HCT116 (cell line): ENCODE measurements around the gene PACS2. TPM values are rescaled to one million over a fixed set of nuclear protein-coding genes. Genes with fewer than 3 reads are reported as not detected.

Experiments
- ATAC-seq: fragments of 200-7000 bp; cut with Tn5 transposase; 2 replicates; pipeline ENCODE4 v1.9.1; 2020; ENCODE audit warnings: mild to moderate bottlenecking, moderate library complexity
- BruUV-seq: library from RNA; stranded (reverse); fragments of 400-500 nt; replicated peaks from 2 replicates; lab custom pipeline; 2021; lab: Mats Ljungman, UMichigan
- CTCF ChIA-PET: fragments of 300-600 bp; sonication (Branson Sonifier 250); formaldehyde crosslinking; loops from one replicate; lab custom pipeline; 2021; ENCODE audit warnings: antibody characterized with exemption; lab: Charles Lee
- POLR2A ChIA-PET: fragments of 300-600, 350-600 bp; sonication (Branson Sonifier 250); formaldehyde crosslinking; loops from one replicate; lab custom pipeline; 2021; ENCODE audit warnings: antibody characterized with exemption; lab: Charles Lee
- RAD21 ChIA-PET, 2 experiments: fragments of 300-600 bp; sonication (Branson Sonifier 250); formaldehyde crosslinking; loops; one replicate each; lab custom pipeline; 2023; ENCODE audit warnings: low total read pairs in 2 of 2; ENCODE audit not compliant: uncharacterized antibody in 2 of 2, unreplicated experiment in 2 of 2, low non-redundant PET in 1 of 2; lab: Charles Lee
- DNase-seq: peaks from one replicate; pipeline ENCODE4 v3.0.0-alpha.2; 2010; ENCODE audit warnings: low read depth, low spot score
- H2AFZ ChIP-seq: fragments of 200-600 bp; shearing (Covaris generic), sonication (generic); 2 replicates; pipeline ENCODE4 v1.6.1; 2017; ENCODE audit warnings: low read depth, mixed run types, mixed read lengths, antibody characterized with exemption, low read length; ENCODE audit not compliant: poor library complexity, severe bottlenecking
- H3K27ac ChIP-seq: 2 replicates; pipeline ENCODE4 v1.5.1; 2012; ENCODE audit warnings: low read depth, low read length
- H3K27me3 ChIP-seq: fragments of 200-600 bp; sonication (generic); 2 replicates; pipeline ENCODE4 v1.6.1; 2016; ENCODE audit warnings: mixed run types, low read length, mixed read lengths; ENCODE audit not compliant: insufficient read depth
- H3K36me3 ChIP-seq, 2 experiments: fragments of 200-500 bp in 1 of 2; fragments of 200-600 bp in 1 of 2; sonication (Bioruptor generic) in 1 of 2; sonication (generic) in 1 of 2; 2 replicates each; pipeline versions ENCODE4 v1.5.1 to v1.6.1; 2014 to 2016; ENCODE audit warnings: low read length in 2 of 2, inconsistent platforms in 1 of 2, mixed read lengths in 1 of 2, mixed run types in 1 of 2; ENCODE audit not compliant: insufficient read depth in 2 of 2, control insufficient read depth in 1 of 2
- H3K4me1 ChIP-seq, 2 experiments: fragments of 200-600 bp in 1 of 2; sonication (generic) in 1 of 2; 2 replicates each; pipeline versions ENCODE4 v1.5.1 to v1.6.1; 2012 to 2017; ENCODE audit warnings: low read length in 2 of 2, inconsistent platforms in 1 of 2, mild to moderate bottlenecking in 1 of 2, mixed read lengths in 1 of 2, mixed run types in 1 of 2, moderate library complexity in 1 of 2; ENCODE audit not compliant: insufficient read depth in 2 of 2, control insufficient read depth in 1 of 2
- H3K4me2 ChIP-seq: fragments of 200-600 bp; sonication (generic); 2 replicates; pipeline ENCODE4 v1.6.1; 2017; ENCODE audit warnings: mixed run types, low read length, mixed read lengths
- H3K4me3 ChIP-seq, 2 experiments: fragments of 200-600 bp in 1 of 2; sonication (generic) in 1 of 2; replicated peaks in 1 of 2; 2 replicates each; pipeline ENCODE4 v1.5.1; 2011 to 2016; ENCODE audit warnings: low read length in 2 of 2, control low read depth in 1 of 2, low read depth in 1 of 2, mild to moderate bottlenecking in 1 of 2, mixed read lengths in 1 of 2, mixed run types in 1 of 2
- H3K79me2 ChIP-seq: fragments of 200-600 bp; sonication (generic); 2 replicates; pipeline ENCODE4 v1.6.1; 2017; ENCODE audit warnings: mild to moderate bottlenecking, mixed run types, low read length, moderate library complexity, mixed read lengths; ENCODE audit not compliant: insufficient read depth
- H3K9ac ChIP-seq: fragments of 200-600 bp; sonication (generic); 2 replicates; pipeline ENCODE4 v1.6.1; 2016; ENCODE audit warnings: low read length, mixed read lengths
- H3K9me2 ChIP-seq: fragments of 200-600 bp; sonication (generic), shearing (Covaris generic); 2 replicates; pipeline ENCODE4 v1.6.1; 2017; ENCODE audit warnings: mixed run types, mild to moderate bottlenecking, moderate library complexity; ENCODE audit not compliant: insufficient read depth
- H3K9me3 ChIP-seq, 2 experiments: fragments of 200-500 bp in 1 of 2; fragments of 200-600 bp in 1 of 2; sonication (Bioruptor generic) in 1 of 2; sonication (generic) in 1 of 2; 2 replicates each; pipeline ENCODE4 v1.6.1; 2014 to 2017; ENCODE audit warnings: low read length in 2 of 2, mixed read lengths in 2 of 2, inconsistent platforms in 1 of 2, low read depth in 1 of 2, mild to moderate bottlenecking in 1 of 2, mixed run types in 1 of 2, moderate library complexity in 1 of 2; ENCODE audit not compliant: control insufficient read depth in 1 of 2, insufficient read depth in 1 of 2
- H4K20me1 ChIP-seq: fragments of 200-600 bp; sonication (generic), shearing (Covaris generic); 2 replicates; pipeline ENCODE4 v1.6.1; 2017; ENCODE audit warnings: mixed run types, mild to moderate bottlenecking, moderate library complexity; ENCODE audit not compliant: insufficient read depth
- EGR1 ChIP-seq: IDR thresholded peaks from 2 replicates; pipeline ENCODE4 v1.6.1; 2012; ENCODE audit warnings: low read depth
- ELF1 ChIP-seq: IDR thresholded peaks from 2 replicates; pipeline ENCODE4 v1.6.1; 2012; ENCODE audit warnings: low read depth, borderline replicate concordance
- EZH2phosphoT487 ChIP-seq: fragments of 200-600 bp; IDR thresholded peaks from 2 replicates; pipeline ENCODE4 v1.6.1; 2018; ENCODE audit warnings: antibody characterized with exemption, borderline replicate concordance
- POLR2A ChIP-seq: IDR thresholded peaks from 2 replicates; pipeline ENCODE4 v1.7.0; 2011; ENCODE audit warnings: borderline replicate concordance; ENCODE audit not compliant: insufficient read depth, insufficient read length; ENCODE audit errors: extremely low read depth
- RAD21 ChIP-seq: IDR thresholded peaks from 2 replicates; pipeline ENCODE4 v1.6.1; 2012; ENCODE audit warnings: low read depth, mild to moderate bottlenecking
- SP1 ChIP-seq: IDR thresholded peaks from 2 replicates; pipeline ENCODE4 v1.6.1; 2012; ENCODE audit warnings: low read depth
- SRF ChIP-seq: IDR thresholded peaks from 2 replicates; pipeline ENCODE4 v1.6.1; 2012; ENCODE audit warnings: low read depth
- ZFX ChIP-seq: fragments of 450-650 bp; IDR thresholded peaks from 2 replicates; pipeline ENCODE4 v1.6.1; 2017
- ZNF274 ChIP-seq: fragments of 200-500 bp; sonication (Bioruptor generic); IDR thresholded peaks from 2 replicates; pipeline ENCODE4 v1.6.1; 2014; ENCODE audit warnings: mild to moderate bottlenecking, low read depth, low read length, inconsistent platforms
- intact Hi-C: fragments of 100-400 bp; cut with micrococcal nuclease; formaldehyde crosslinking; loops from 2 replicates; pipeline ENCODE4 v1.10.0; 2022
- total RNA-seq: library from RNA; stranded (reverse); gene quantifications from one replicate; pipeline ENCODE4 v1.2.1, GENCODE V29; 2021; ENCODE audit not compliant: unreplicated experiment
- TF ChIP-seq, protein P1 (sequence below): IDR thresholded peaks from 2 replicates; pipeline ENCODE4 v1.6.1; 2011; ENCODE audit warnings: mild to moderate bottlenecking, low read length, moderate library complexity; ENCODE audit not compliant: insufficient replicate concordance; ENCODE audit errors: extremely low read depth
- TF ChIP-seq, protein P2 (sequence below): IDR thresholded peaks from 2 replicates; pipeline ENCODE4 v1.6.1; 2012
- TF ChIP-seq, protein P3 (sequence below), 3 experiments: fragments of 200-600 bp in 1 of 3; sonication (generic) in 1 of 3; IDR thresholded peaks in 2 of 3; conservative IDR thresholded peaks in 1 of 3; 2 replicates each; pipeline ENCODE4 v1.5.1; 2012 to 2017; ENCODE audit warnings: low read depth in 2 of 3, low read length in 2 of 3, antibody characterized with exemption in 1 of 3, borderline replicate concordance in 1 of 3, control low read depth in 1 of 3, mild to moderate bottlenecking in 1 of 3, mixed read lengths in 1 of 3, mixed run types in 1 of 3, moderate library complexity in 1 of 3; ENCODE audit not compliant: insufficient read depth in 1 of 3
- TF ChIP-seq, protein P4 (sequence below): IDR thresholded peaks from 2 replicates; pipeline ENCODE4 v1.6.1; 2012; ENCODE audit warnings: low read depth

Gene PACS2
- total RNA-seq, 1 experiment from 2014 or later = 75.5 TPM

DNA sequence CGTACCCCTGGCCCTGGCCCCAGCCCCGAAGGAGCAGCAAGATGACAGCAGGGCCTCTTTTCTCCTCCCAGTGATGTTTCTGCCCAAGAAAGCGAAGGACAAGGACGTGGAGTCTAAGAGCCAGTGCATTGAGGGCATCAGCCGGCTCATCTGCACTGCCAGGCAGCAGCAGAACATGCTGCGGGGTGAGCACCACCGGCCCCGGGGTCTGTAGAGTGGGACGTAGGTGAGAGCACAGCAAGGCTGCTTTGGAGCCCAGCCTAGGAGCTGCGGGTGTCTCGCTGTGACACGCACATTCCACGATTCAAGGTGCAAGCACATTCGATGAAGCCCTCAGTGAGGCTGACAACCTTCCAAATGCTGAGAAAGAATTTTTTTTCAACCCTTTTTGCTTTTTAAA, 78.6 kb downstream of the PACS2 start:
- ChIA-PET POLR2A (no interaction called here), RAD21 (no interaction called here)
- H3K9me2 ChIP-seq = no peaks in the 10 kb centered on the region
- H3K9me3 ChIP-seq = no peaks in the 10 kb centered on the region
- H3K36me3 ChIP-seq = no peaks in the 10 kb centered on the region
- H3K4me3 ChIP-seq = no peak overlapping the region
- H2AFZ ChIP-seq = no peak overlapping the region
- DNase-seq (no peak), ATAC-seq (no peak)
- no peaks in the 10 kb centered on the region for H3K79me2 ChIP-seq
- no peaks in the 10 kb centered on the region for H3K27me3 ChIP-seq
- no TSS peak for BruUV-seq
- H3K9ac ChIP-seq = no peak overlapping the region
- TF ChIP-seq ZFX (no peak), EGR1 (no peak), RAD21 (no peak), SP1 (no peak), ELF1 (no peak), ZNF274 (no peak), SRF (no peak), POLR2A (no peak), EZH2phosphoT487 (no peak)
- TF ChIP-seq, protein P1, sequence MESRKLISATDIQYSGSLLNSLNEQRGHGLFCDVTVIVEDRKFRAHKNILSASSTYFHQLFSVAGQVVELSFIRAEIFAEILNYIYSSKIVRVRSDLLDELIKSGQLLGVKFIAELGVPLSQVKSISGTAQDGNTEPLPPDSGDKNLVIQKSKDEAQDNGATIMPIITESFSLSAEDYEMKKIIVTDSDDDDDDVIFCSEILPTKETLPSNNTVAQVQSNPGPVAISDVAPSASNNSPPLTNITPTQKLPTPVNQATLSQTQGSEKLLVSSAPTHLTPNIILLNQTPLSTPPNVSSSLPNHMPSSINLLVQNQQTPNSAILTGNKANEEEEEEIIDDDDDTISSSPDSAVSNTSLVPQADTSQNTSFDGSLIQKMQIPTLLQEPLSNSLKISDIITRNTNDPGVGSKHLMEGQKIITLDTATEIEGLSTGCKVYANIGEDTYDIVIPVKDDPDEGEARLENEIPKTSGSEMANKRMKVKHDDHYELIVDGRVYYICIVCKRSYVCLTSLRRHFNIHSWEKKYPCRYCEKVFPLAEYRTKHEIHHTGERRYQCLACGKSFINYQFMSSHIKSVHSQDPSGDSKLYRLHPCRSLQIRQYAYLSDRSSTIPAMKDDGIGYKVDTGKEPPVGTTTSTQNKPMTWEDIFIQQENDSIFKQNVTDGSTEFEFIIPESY = no peak
- TF ChIP-seq, protein P2, sequence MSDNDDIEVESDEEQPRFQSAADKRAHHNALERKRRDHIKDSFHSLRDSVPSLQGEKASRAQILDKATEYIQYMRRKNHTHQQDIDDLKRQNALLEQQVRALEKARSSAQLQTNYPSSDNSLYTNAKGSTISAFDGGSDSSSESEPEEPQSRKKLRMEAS = no peak
- TF ChIP-seq, protein P3, sequence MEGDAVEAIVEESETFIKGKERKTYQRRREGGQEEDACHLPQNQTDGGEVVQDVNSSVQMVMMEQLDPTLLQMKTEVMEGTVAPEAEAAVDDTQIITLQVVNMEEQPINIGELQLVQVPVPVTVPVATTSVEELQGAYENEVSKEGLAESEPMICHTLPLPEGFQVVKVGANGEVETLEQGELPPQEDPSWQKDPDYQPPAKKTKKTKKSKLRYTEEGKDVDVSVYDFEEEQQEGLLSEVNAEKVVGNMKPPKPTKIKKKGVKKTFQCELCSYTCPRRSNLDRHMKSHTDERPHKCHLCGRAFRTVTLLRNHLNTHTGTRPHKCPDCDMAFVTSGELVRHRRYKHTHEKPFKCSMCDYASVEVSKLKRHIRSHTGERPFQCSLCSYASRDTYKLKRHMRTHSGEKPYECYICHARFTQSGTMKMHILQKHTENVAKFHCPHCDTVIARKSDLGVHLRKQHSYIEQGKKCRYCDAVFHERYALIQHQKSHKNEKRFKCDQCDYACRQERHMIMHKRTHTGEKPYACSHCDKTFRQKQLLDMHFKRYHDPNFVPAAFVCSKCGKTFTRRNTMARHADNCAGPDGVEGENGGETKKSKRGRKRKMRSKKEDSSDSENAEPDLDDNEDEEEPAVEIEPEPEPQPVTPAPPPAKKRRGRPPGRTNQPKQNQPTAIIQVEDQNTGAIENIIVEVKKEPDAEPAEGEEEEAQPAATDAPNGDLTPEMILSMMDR (IDR thresholded peaks at IDR 0.05 in 2 of 3, conservative IDR thresholded peaks at IDR 0.05 in 1 of 3; ENCODE audit: borderline replicate concordance in 1 of 3, insufficient read depth in 1 of 3, low read depth in 2 of 3, low read length in 2 of 3) = no peak
- TF ChIP-seq, protein P4, sequence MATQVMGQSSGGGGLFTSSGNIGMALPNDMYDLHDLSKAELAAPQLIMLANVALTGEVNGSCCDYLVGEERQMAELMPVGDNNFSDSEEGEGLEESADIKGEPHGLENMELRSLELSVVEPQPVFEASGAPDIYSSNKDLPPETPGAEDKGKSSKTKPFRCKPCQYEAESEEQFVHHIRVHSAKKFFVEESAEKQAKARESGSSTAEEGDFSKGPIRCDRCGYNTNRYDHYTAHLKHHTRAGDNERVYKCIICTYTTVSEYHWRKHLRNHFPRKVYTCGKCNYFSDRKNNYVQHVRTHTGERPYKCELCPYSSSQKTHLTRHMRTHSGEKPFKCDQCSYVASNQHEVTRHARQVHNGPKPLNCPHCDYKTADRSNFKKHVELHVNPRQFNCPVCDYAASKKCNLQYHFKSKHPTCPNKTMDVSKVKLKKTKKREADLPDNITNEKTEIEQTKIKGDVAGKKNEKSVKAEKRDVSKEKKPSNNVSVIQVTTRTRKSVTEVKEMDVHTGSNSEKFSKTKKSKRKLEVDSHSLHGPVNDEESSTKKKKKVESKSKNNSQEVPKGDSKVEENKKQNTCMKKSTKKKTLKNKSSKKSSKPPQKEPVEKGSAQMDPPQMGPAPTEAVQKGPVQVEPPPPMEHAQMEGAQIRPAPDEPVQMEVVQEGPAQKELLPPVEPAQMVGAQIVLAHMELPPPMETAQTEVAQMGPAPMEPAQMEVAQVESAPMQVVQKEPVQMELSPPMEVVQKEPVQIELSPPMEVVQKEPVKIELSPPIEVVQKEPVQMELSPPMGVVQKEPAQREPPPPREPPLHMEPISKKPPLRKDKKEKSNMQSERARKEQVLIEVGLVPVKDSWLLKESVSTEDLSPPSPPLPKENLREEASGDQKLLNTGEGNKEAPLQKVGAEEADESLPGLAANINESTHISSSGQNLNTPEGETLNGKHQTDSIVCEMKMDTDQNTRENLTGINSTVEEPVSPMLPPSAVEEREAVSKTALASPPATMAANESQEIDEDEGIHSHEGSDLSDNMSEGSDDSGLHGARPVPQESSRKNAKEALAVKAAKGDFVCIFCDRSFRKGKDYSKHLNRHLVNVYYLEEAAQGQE = no peak
- TF ChIP-seq, all 23 proteins: peak for 0
- intact Hi-C loops = no loop called here
- Histone ChIP-seq H3K27ac (no peak overlapping the region), H3K4me2 (no peak overlapping the region), H3K4me1 (peaks cover 19 to 23% of the 10 kb centered on the region in 2 experiments; a peak in 3 of 4 replicates), H4K20me1 (no peaks in the 10 kb centered on the region)
- CTCF ChIA-PET = no interaction called here
